OCI-LY3 (cell line): ENCODE measurements around the gene SP7.

Experiments used
- CTCF ChIP-seq: fragments of 200-600, 300-600 bp; sonication (generic); IDR thresholded peaks from 2 replicates; pipeline ENCODE4 v1.5.1; 2014; ENCODE audit warnings: antibody characterized with exemption, low read length, low read depth
- EZH2phosphoT487 ChIP-seq: fragments of 200-600 bp; shearing (Covaris generic); IDR thresholded peaks from 2 replicates; pipeline ENCODE4 v1.6.1; 2018; ENCODE audit warnings: antibody characterized with exemption, mixed run types, low read depth

GRCh38 chr12:53340398-53340797, 4.2 kb upstream of the SP7 start:
- no peak for TF ChIP-seq CTCF
- TF ChIP-seq EZH2phosphoT487 = no peak
